C4-2B (cell line): ENCODE data around the gene BNC2.

Experiments
- CTCF ChIP-seq: fragments of 450-650 bp; conservative IDR thresholded peaks from 2 replicates; pipeline ENCODE4 v1.5.1; 2017; ENCODE audit warnings: mild to moderate bottlenecking
- ZFX ChIP-seq: fragments of 450-650 bp; IDR thresholded peaks from 2 replicates; pipeline ENCODE4 v1.6.1; 2017

DNA sequence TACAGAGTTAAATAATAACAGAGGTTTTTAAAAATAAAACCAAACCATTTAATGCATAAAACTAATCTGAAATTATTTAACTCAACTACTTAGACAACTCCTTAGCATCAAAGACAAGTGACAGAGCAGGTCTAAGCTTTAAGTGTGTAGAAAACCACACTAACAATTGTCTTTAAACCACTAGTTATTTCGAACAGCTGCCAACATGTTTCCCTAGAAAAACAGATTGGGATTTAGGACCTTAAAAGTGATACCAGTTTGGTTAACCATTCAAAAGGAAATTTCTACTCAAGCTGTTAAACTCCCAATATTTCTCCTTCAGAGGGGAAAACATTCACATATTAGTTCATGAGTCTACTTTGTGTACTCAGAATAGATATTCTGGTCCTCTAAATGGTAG is 208.7 kb downstream of the BNC2 start:
- no peak for TF ChIP-seq CTCF
- no peak for TF ChIP-seq ZFX
